NCI-H345 treated with DMSO at 0.1 percent for 48 hours (cell line): Measurements from ENCODE around the gene RALGAPA2.

Experiments
- DNase-seq: peaks from one replicate; lab custom pipeline; 2025; ENCODE audit not compliant: unreplicated experiment; lab: John Stamatoyannopoulos, UW

Gene RALGAPA2

GRCh38 chr20:20712474-20713243, at the start of gene RALGAPA2:
TSS of gene RALGAPA2 (minus strand) at chr20:20712644. CDS start at chr20:20712480, 164 bp downstream.
- DNase-seq: peak; percentile 99

GRCh38 chr20:20761301-20761700, 48.9 kb upstream of the RALGAPA2 start:
- DNase-seq: no peak

GRCh38 chr20:20759132-20759531, 46.7 kb upstream of the RALGAPA2 start:
- DNase-seq: no peak

- no peak for DNase-seq
Measured at GRCh38 chr20:20755674-20756319, 43.4 kb upstream of the RALGAPA2 start.

GRCh38 chr20:20755231-20755630, 42.8 kb upstream of the RALGAPA2 start:
- no peak for DNase-seq

- DNase-seq: no peak
Measured at GRCh38 chr20:20754714-20755113, 42.3 kb upstream of the RALGAPA2 start.

GRCh38 chr20:20752712-20753111, 40.3 kb upstream of the RALGAPA2 start:
- no peak for DNase-seq

- DNase-seq: no peak
Measured at GRCh38 chr20:20747298-20747697, 34.9 kb upstream of the RALGAPA2 start.

GRCh38 chr20:20744170-20744725, 31.8 kb upstream of the RALGAPA2 start:
- peak; percentile 90 for DNase-seq

- peak; percentile 71 for DNase-seq
Measured at GRCh38 chr20:20743511-20744169, 31.2 kb upstream of the RALGAPA2 start.

GRCh38 chr20:20741087-20742045, 28.9 kb upstream of the RALGAPA2 start:
- peak; percentile 50 for DNase-seq

- no peak for DNase-seq
Measured at GRCh38 chr20:20740541-20740940, 28.1 kb upstream of the RALGAPA2 start.

- DNase-seq: peak; percentile 36
Measured at GRCh38 chr20:20737158-20737557, 24.7 kb upstream of the RALGAPA2 start.

GRCh38 chr20:20736303-20736702, 23.9 kb upstream of the RALGAPA2 start:
- DNase-seq: no peak

GRCh38 chr20:20734475-20734948, 22.1 kb upstream of the RALGAPA2 start:
- DNase-seq: no peak

GRCh38 chr20:20733943-20734342, 21.5 kb upstream of the RALGAPA2 start:
- no peak for DNase-seq

- no peak for DNase-seq
Measured at GRCh38 chr20:20732641-20733040, 20.2 kb upstream of the RALGAPA2 start.

GRCh38 chr20:20731945-20732296, 19.5 kb upstream of the RALGAPA2 start:
- no peak for DNase-seq

- DNase-seq: no peak
Measured at GRCh38 chr20:20731000-20731944, 18.8 kb upstream of the RALGAPA2 start.
